Kidney tubule cell (primary cell): ENCODE results near the gene CCNY.
"Not testable (repeated sequence)": the region's sequence is repeated elsewhere in the genome, so short reads cannot be mapped to it uniquely, and the experiment has no call there.

Experiments
- DNase-seq: peaks from one replicate; pipeline ENCODE4 v3.0.0-alpha.2; 2018; ENCODE audit warnings: low spot score

CCNY gene

GRCh38 chr10:35384265-35384868 lies 48.1 kb downstream of the CCNY start:
- DNase-seq = peak; percentile 30

GRCh38 chr10:35386594-35387174 lies 50.4 kb downstream of the CCNY start:
- peak; percentile 70 for DNase-seq

- peak; percentile 69 for DNase-seq
These were observed 51.5 kb downstream of the CCNY start for GRCh38 chr10:35387768-35388167.

- no peak for DNase-seq
These were observed 51.9 kb downstream of the CCNY start for GRCh38 chr10:35388197-35388596.

- no peak for DNase-seq
These were observed 52.4 kb downstream of the CCNY start for GRCh38 chr10:35388682-35389081.

GRCh38 chr10:35390161-35390840 lies 54.0 kb downstream of the CCNY start:
- no peak for DNase-seq

- no peak for DNase-seq
These were observed 54.5 kb downstream of the CCNY start for GRCh38 chr10:35390843-35391152.

GRCh38 chr10:35391153-35391953 lies 55.0 kb downstream of the CCNY start:
- no peak for DNase-seq

GRCh38 chr10:35391954-35392262 lies 55.6 kb downstream of the CCNY start:
- no peak for DNase-seq

- DNase-seq = no peak
These were observed 56.3 kb downstream of the CCNY start for GRCh38 chr10:35392482-35393228.

GRCh38 chr10:35394411-35394851 lies 58.1 kb downstream of the CCNY start:
- DNase-seq = peak; percentile 48

- DNase-seq = peak; percentile 38
These were observed 58.6 kb downstream of the CCNY start for GRCh38 chr10:35394934-35395333.

GRCh38 chr10:35396560-35397434 lies 60.5 kb downstream of the CCNY start:
- DNase-seq = no peak

- DNase-seq = no peak
These were observed 61.6 kb downstream of the CCNY start for GRCh38 chr10:35397953-35398352.

GRCh38 chr10:35398355-35398754 lies 62.0 kb downstream of the CCNY start:
- no peak for DNase-seq

- no peak for DNase-seq
These were observed 62.6 kb downstream of the CCNY start for GRCh38 chr10:35398908-35399307.

- DNase-seq = no peak
These were observed 63.2 kb downstream of the CCNY start for GRCh38 chr10:35399414-35400009.

GRCh38 chr10:35400595-35401268 lies 64.4 kb downstream of the CCNY start:
- no peak for DNase-seq

GRCh38 chr10:35403491-35403890 lies 67.2 kb downstream of the CCNY start:
- not testable (repeated sequence) for DNase-seq

- DNase-seq = not testable (repeated sequence)
These were observed 67.8 kb downstream of the CCNY start for GRCh38 chr10:35404077-35404476.
